GM23338 (cell line): Measurements from ENCODE around the gene CHCHD6. TPM values are rescaled to one million over a fixed set of nuclear protein-coding genes. Genes with fewer than 3 reads are reported as not detected.

Experiments
- ATAC-seq: fragments of 200-7000 bp; cut with Tn5 transposase; 3 replicates; pipeline ENCODE4 v1.9.1; 2020
- DNase-seq: peaks from one replicate; pipeline ENCODE4 v3.0.0-alpha.2; 2015; ENCODE audit warnings: low spot score
- H2AFZ ChIP-seq: fragments of 200-600 bp; sonication (generic); 2 replicates; pipeline ENCODE4 v1.8.0; 2016; ENCODE audit warnings: antibody characterized with exemption, mild to moderate bottlenecking, moderate library complexity
- H3F3A ChIP-seq: fragments of 200-600 bp; sonication (generic); replicated peaks from 2 replicates; pipeline ENCODE4 v1.8.0; 2017; ENCODE audit warnings: antibody characterized with exemption, mixed run types, low read depth
- H3K27ac ChIP-seq: fragments of 200-600 bp; sonication (generic); 2 replicates; pipeline ENCODE4 v1.6.1; 2016; ENCODE audit warnings: low read depth
- H3K27me3 ChIP-seq: fragments of 200-600 bp; sonication (generic); 2 replicates; pipeline ENCODE4 v1.8.0; 2016; ENCODE audit warnings: mild to moderate bottlenecking, mixed run types, moderate library complexity; ENCODE audit not compliant: insufficient read depth
- H3K36me3 ChIP-seq: fragments of 200-600 bp; sonication (generic); 2 replicates; pipeline ENCODE4 v1.8.0; 2016; ENCODE audit warnings: mild to moderate bottlenecking; ENCODE audit not compliant: insufficient read depth
- H3K4me1 ChIP-seq: fragments of 200-600 bp; sonication (generic); 2 replicates; pipeline ENCODE4 v1.8.0; 2016; ENCODE audit warnings: mild to moderate bottlenecking, moderate library complexity; ENCODE audit not compliant: insufficient read depth
- H3K4me2 ChIP-seq: fragments of 200-600 bp; sonication (generic); 2 replicates; pipeline ENCODE4 v1.7.1; 2017; ENCODE audit warnings: mixed run types
- H3K4me3 ChIP-seq: fragments of 200-600 bp; sonication (generic); 2 replicates; pipeline ENCODE4 v1.6.1; 2016; ENCODE audit warnings: mixed run types
- H3K79me2 ChIP-seq: fragments of 200-600 bp; sonication (generic); replicated peaks from 2 replicates; pipeline ENCODE4 v1.8.0; 2017; ENCODE audit warnings: mild to moderate bottlenecking; ENCODE audit not compliant: insufficient read depth
- H3K9me2 ChIP-seq: fragments of 200-600 bp; sonication (generic); 2 replicates; pipeline ENCODE4 v1.8.0; 2017; ENCODE audit not compliant: insufficient read depth
- H4K20me1 ChIP-seq: fragments of 200-600 bp; sonication (generic); replicated peaks from 2 replicates; pipeline ENCODE4 v1.8.0; 2017; ENCODE audit warnings: mild to moderate bottlenecking; ENCODE audit not compliant: insufficient read depth
- H3K27ac Mint-ChIP-seq: 2 replicates; pipeline ENCODE4 v1.8.0; 2020; ENCODE audit warnings: inconsistent platforms, mild to moderate bottlenecking, moderate library complexity, mixed read lengths
- H3K27me3 Mint-ChIP-seq: 3 replicates; pipeline ENCODE4 v1.8.0; 2022; ENCODE audit warnings: low read depth, mild to moderate bottlenecking, moderate library complexity, mixed read lengths, inconsistent platforms; ENCODE audit not compliant: insufficient read depth, poor library complexity
- H3K36me3 Mint-ChIP-seq: 3 replicates; pipeline ENCODE4 v1.8.0; 2021; ENCODE audit warnings: low read depth, mild to moderate bottlenecking, inconsistent platforms, moderate library complexity, mixed read lengths
- H3K4me1 Mint-ChIP-seq: 3 replicates; pipeline ENCODE4 v1.8.0; 2020; ENCODE audit warnings: mild to moderate bottlenecking, inconsistent platforms, mixed read lengths
- H3K4me3 Mint-ChIP-seq: 3 replicates; pipeline ENCODE4 v1.8.0; 2021; ENCODE audit warnings: moderate library complexity, mild to moderate bottlenecking, inconsistent platforms, mixed read lengths
- H3K9me3 Mint-ChIP-seq: 3 replicates; pipeline ENCODE4 v1.8.0; 2020; ENCODE audit warnings: moderate library complexity, mild to moderate bottlenecking, inconsistent platforms, mixed read lengths
- CREB1 ChIP-seq: fragments of 250-450 bp; sonication (Bioruptor Pico); IDR thresholded peaks from 2 replicates; pipeline ENCODE4 v1.5.0; 2020; ENCODE audit warnings: low read depth, mild to moderate bottlenecking, moderate library complexity
- CTCF ChIP-seq, 2 experiments: fragments of 200-600 bp in 1 of 2; sonication (generic) in 1 of 2; conservative IDR thresholded peaks; 2 replicates each; pipeline versions ENCODE4 v1.5.1 to v1.6.1; 2016 to 2017; ENCODE audit warnings: antibody characterized with exemption in 2 of 2, low read depth in 2 of 2, mild to moderate bottlenecking in 2 of 2, moderate library complexity in 1 of 2
- EZH2phosphoT487 ChIP-seq: fragments of 200-600 bp; sonication (generic); IDR thresholded peaks from one replicate; pipeline ENCODE4 v1.8.1; 2018; ENCODE audit warnings: antibody characterized with exemption; ENCODE audit not compliant: unreplicated experiment
- JUNB ChIP-seq: IDR thresholded peaks from one replicate; pipeline ENCODE4 v1.6.1; 2016; ENCODE audit warnings: antibody characterized with exemption; ENCODE audit not compliant: unreplicated experiment
- NANOG ChIP-seq: IDR thresholded peaks from 2 replicates; pipeline ENCODE4 v1.6.1; 2016; ENCODE audit warnings: antibody characterized with exemption, borderline replicate concordance
- STAT1 ChIP-seq: IDR thresholded peaks from one replicate; pipeline ENCODE4 v1.6.1; 2016; ENCODE audit warnings: antibody characterized with exemption; ENCODE audit not compliant: unreplicated experiment
- ZNF114 ChIP-seq: fragments of 250-450 bp; sonication (Bioruptor Pico); IDR thresholded peaks from 2 replicates; pipeline ENCODE4 v1.5.0; 2020; ENCODE audit warnings: mild to moderate bottlenecking, moderate library complexity
- polyA plus RNA-seq: library from polyadenylated mRNA; unstranded; fragments of >200 nt; fragmentation: Nextera tagmentation; extraction: Ambion mirVana; gene quantifications from 2 replicates; pipeline ENCODE4 v1.2.1, GENCODE V29; 2016
- total RNA-seq: library from RNA; depleted of rRNA; stranded (reverse); fragments of >200 nt; shearing (Covaris generic); gene quantifications from 2 replicates; pipeline ENCODE4 v1.2.3, GENCODE V29; 2014
- TF ChIP-seq, protein P1 (sequence below): IDR thresholded peaks from 2 replicates; pipeline ENCODE4 v1.6.1; 2016; ENCODE audit warnings: antibody characterized with exemption
- TF ChIP-seq, protein P2 (sequence below): fragments of 250-450 bp; sonication (Bioruptor Pico); IDR thresholded peaks from 2 replicates; pipeline ENCODE4 v1.5.0; 2020; ENCODE audit warnings: mild to moderate bottlenecking, moderate library complexity
- TF ChIP-seq, protein P3 (sequence below): IDR thresholded peaks from one replicate; pipeline ENCODE4 v1.6.1; 2018; ENCODE audit warnings: antibody characterized with exemption; ENCODE audit not compliant: unreplicated experiment

CHCHD6 gene
- total and polyA plus RNA-seq, 2 experiments from 2014 or later: 28.8 to 43.0 TPM

- TF ChIP-seq CTCF (conservative IDR thresholded peaks at IDR 0.05; ENCODE audit: low read depth in 2 of 2): no peak
- TF ChIP-seq, protein P1, sequence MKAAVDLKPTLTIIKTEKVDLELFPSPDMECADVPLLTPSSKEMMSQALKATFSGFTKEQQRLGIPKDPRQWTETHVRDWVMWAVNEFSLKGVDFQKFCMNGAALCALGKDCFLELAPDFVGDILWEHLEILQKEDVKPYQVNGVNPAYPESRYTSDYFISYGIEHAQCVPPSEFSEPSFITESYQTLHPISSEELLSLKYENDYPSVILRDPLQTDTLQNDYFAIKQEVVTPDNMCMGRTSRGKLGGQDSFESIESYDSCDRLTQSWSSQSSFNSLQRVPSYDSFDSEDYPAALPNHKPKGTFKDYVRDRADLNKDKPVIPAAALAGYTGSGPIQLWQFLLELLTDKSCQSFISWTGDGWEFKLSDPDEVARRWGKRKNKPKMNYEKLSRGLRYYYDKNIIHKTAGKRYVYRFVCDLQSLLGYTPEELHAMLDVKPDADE: no peak
These were observed 212.5 kb downstream of the CHCHD6 start (continued) for GRCh38 chr3:126916546-126916945.

GRCh38 chr3:126917232-126917804, 213.3 kb downstream of the CHCHD6 start:
- no peak overlapping the region for H3K27ac ChIP-seq
- Mint-ChIP-seq H3K4me3 (no peak overlapping the region), H3K27me3 (peaks cover 2% of the 10 kb centered on the region), H3K9me3 (peaks cover 12% of the 10 kb centered on the region), H3K36me3 (peaks cover 12% of the 10 kb centered on the region), H3K27ac (no peak overlapping the region), H3K4me1 (no peaks in the 10 kb centered on the region)
- no peak overlapping the region for H3K4me3 ChIP-seq
- H3K36me3 ChIP-seq: no peaks in the 10 kb centered on the region
- no peaks in the 10 kb centered on the region for H4K20me1 ChIP-seq
- no peaks in the 10 kb centered on the region for H3F3A ChIP-seq
- H3K9me2 ChIP-seq: no peaks in the 10 kb centered on the region
- H3K27me3 ChIP-seq: no peaks in the 10 kb centered on the region
- H3K4me1 ChIP-seq: no peaks in the 10 kb centered on the region
- ATAC-seq (no peak), DNase-seq (no peak)
- H3K79me2 ChIP-seq: no peaks in the 10 kb centered on the region
- H3K4me2 ChIP-seq: no peak overlapping the region
- no peak overlapping the region for H2AFZ ChIP-seq
- TF ChIP-seq, protein P2, sequence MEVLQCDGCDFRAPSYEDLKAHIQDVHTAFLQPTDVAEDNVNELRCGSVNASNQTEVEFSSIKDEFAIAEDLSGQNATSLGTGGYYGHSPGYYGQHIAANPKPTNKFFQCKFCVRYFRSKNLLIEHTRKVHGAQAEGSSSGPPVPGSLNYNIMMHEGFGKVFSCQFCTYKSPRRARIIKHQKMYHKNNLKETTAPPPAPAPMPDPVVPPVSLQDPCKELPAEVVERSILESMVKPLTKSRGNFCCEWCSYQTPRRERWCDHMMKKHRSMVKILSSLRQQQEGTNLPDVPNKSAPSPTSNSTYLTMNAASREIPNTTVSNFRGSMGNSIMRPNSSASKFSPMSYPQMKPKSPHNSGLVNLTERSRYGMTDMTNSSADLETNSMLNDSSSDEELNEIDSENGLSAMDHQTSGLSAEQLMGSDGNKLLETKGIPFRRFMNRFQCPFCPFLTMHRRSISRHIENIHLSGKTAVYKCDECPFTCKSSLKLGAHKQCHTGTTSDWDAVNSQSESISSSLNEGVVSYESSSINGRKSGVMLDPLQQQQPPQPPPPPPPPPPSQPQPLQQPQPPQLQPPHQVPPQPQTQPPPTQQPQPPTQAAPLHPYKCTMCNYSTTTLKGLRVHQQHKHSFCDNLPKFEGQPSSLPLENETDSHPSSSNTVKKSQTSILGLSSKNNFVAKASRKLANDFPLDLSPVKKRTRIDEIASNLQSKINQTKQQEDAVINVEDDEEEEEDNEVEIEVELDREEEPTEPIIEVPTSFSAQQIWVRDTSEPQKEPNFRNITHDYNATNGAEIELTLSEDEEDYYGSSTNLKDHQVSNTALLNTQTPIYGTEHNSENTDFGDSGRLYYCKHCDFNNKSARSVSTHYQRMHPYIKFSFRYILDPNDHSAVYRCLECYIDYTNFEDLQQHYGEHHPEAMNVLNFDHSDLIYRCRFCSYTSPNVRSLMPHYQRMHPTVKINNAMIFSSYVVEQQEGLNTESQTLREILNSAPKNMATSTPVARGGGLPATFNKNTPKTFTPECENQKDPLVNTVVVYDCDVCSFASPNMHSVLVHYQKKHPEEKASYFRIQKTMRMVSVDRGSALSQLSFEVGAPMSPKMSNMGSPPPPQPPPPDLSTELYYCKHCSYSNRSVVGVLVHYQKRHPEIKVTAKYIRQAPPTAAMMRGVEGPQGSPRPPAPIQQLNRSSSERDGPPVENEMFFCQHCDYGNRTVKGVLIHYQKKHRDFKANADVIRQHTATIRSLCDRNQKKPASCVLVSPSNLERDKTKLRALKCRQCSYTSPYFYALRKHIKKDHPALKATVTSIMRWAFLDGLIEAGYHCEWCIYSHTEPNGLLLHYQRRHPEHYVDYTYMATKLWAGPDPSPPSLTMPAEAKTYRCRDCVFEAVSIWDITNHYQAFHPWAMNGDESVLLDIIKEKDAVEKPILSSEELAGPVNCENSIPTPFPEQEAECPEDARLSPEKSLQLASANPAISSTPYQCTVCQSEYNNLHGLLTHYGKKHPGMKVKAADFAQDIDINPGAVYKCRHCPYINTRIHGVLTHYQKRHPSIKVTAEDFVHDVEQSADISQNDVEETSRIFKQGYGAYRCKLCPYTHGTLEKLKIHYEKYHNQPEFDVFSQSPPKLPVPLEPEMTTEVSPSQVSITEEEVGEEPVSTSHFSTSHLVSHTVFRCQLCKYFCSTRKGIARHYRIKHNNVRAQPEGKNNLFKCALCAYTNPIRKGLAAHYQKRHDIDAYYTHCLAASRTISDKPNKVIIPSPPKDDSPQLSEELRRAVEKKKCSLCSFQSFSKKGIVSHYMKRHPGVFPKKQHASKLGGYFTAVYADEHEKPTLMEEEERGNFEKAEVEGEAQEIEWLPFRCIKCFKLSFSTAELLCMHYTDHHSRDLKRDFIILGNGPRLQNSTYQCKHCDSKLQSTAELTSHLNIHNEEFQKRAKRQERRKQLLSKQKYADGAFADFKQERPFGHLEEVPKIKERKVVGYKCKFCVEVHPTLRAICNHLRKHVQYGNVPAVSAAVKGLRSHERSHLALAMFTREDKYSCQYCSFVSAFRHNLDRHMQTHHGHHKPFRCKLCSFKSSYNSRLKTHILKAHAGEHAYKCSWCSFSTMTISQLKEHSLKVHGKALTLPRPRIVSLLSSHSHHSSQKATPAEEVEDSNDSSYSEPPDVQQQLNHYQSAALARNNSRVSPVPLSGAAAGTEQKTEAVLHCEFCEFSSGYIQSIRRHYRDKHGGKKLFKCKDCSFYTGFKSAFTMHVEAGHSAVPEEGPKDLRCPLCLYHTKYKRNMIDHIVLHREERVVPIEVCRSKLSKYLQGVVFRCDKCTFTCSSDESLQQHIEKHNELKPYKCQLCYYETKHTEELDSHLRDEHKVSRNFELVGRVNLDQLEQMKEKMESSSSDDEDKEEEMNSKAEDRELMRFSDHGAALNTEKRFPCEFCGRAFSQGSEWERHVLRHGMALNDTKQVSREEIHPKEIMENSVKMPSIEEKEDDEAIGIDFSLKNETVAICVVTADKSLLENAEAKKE: no peak
- TF ChIP-seq, protein P3, sequence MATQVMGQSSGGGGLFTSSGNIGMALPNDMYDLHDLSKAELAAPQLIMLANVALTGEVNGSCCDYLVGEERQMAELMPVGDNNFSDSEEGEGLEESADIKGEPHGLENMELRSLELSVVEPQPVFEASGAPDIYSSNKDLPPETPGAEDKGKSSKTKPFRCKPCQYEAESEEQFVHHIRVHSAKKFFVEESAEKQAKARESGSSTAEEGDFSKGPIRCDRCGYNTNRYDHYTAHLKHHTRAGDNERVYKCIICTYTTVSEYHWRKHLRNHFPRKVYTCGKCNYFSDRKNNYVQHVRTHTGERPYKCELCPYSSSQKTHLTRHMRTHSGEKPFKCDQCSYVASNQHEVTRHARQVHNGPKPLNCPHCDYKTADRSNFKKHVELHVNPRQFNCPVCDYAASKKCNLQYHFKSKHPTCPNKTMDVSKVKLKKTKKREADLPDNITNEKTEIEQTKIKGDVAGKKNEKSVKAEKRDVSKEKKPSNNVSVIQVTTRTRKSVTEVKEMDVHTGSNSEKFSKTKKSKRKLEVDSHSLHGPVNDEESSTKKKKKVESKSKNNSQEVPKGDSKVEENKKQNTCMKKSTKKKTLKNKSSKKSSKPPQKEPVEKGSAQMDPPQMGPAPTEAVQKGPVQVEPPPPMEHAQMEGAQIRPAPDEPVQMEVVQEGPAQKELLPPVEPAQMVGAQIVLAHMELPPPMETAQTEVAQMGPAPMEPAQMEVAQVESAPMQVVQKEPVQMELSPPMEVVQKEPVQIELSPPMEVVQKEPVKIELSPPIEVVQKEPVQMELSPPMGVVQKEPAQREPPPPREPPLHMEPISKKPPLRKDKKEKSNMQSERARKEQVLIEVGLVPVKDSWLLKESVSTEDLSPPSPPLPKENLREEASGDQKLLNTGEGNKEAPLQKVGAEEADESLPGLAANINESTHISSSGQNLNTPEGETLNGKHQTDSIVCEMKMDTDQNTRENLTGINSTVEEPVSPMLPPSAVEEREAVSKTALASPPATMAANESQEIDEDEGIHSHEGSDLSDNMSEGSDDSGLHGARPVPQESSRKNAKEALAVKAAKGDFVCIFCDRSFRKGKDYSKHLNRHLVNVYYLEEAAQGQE: no peak
- no peak for TF ChIP-seq STAT1
- TF ChIP-seq EZH2phosphoT487: no peak
- no peak for TF ChIP-seq CREB1 (CRISPR knock-in tag)
- no peak for TF ChIP-seq JUNB
- TF ChIP-seq, protein P1: no peak
- no peak for TF ChIP-seq ZNF114 (CRISPR knock-in tag)
- no peak for TF ChIP-seq NANOG
